ENCODE results near the gene NUTM2F. TPM values are rescaled to one million over a fixed set of nuclear protein-coding genes. Genes with fewer than 3 reads are reported as not detected.

The NUTM2F gene
- total and polyA plus RNA-seq, 2 of the 13 experiments (the other 11 are each of a cell fraction or from before 2014, with no cell fraction given): 0.09 TPM; not detected in 1

- no peak for TF ChIP-seq THAP11 (CRISPR knock-in tag; IDR thresholded peaks at IDR 0.05)
These were observed 38.8 kb downstream of the NUTM2F start (continued) for GRCh38 chr9:94289691-94290090.

- in situ Hi-C loops (cut with HindIII; ENCODE audit: extremely low pct_ligation_motif_present, low pct_unique_long_range_greater_than_20kb): no loop called here
- Histone ChIP-seq H3K4me1 (ENCODE audit: insufficient read depth, low read length) (no peaks in the 10 kb centered on the region), H2AFZ (ENCODE audit: low read length) (no peak overlapping the region), H3K9me3 (ENCODE audit: low read length) (peaks cover 5% of the 10 kb centered on the region; the same call in 1 of the 2 replicates), H4K20me1 (ENCODE audit: insufficient read depth, low read length) (no peaks in the 10 kb centered on the region), H3K9ac (ENCODE audit: insufficient read depth, low read depth, low read length) (no peak overlapping the region), H3K27me3 (ENCODE audit: control insufficient read depth in 1 of 2, insufficient read depth in 2 of 2, low read length in 2 of 2) (no peaks in the 10 kb centered on the region), H3K27ac (ENCODE audit: extremely low read length, insufficient read depth, low read length) (no peak overlapping the region), H3K4me2 (ENCODE audit: low read depth, low read length) (no peak overlapping the region), H3K4me3 (replicated peaks in 1 of 3; ENCODE audit: insufficient read depth in 1 of 3, low read depth in 2 of 3, low read length in 3 of 3) (no peak overlapping the region), H3K79me2 (ENCODE audit: insufficient read depth, low read length) (no peaks in the 10 kb centered on the region), H3K36me3 (replicated peaks in 1 of 2; ENCODE audit: control insufficient read depth in 1 of 2, insufficient read depth in 2 of 2, low read length in 2 of 2) (peaks cover 1 to 9% of the 10 kb centered on the region in 2 experiments; a peak in 3 of 5 replicates)
- ChIA-PET CTCF (ENCODE audit: low intra/inter-chr PET ratio, low total read pairs) (no interaction called here), POLR2A (no interaction called here)
- TF ChIP-seq PLSCR1 (CRISPR knock-in tag; IDR thresholded peaks at IDR 0.05; ENCODE audit: borderline replicate concordance): no peak
- no peak for TF ChIP-seq ZNF430 (CRISPR knock-in tag; IDR thresholded peaks at IDR 0.05)
- no peak for TF ChIP-seq ZNF263 (CRISPR knock-in tag; IDR thresholded peaks at IDR 0.05)
- no peak for TF ChIP-seq ZBED4 (CRISPR knock-in tag; IDR thresholded peaks at IDR 0.05; ENCODE audit: borderline replicate concordance)
- TF ChIP-seq CBFB (CRISPR knock-in tag; IDR thresholded peaks at IDR 0.05): no peak
- TF ChIP-seq TGIF2 (CRISPR knock-in tag; IDR thresholded peaks at IDR 0.05): no peak
- no peak for TF ChIP-seq ZNF678 (CRISPR knock-in tag; IDR thresholded peaks at IDR 0.05)
- FAIRE-seq (no peak), DNase-seq (ENCODE audit: low spot score) (no peak), ATAC-seq (no peak)
- BruUV-seq (replicated peaks): no TSS peak
- 97% methylated on average over 7 of the region's 7 CpGs for WGBS (ENCODE audit: low lambda C conversion rate)
- intact Hi-C loops (cut with micrococcal nuclease; ENCODE audit: unreplicated experiment): no loop called here
These were observed 40.4 kb downstream of the NUTM2F start for GRCh38 chr9:94287877-94288513.

Measured in HepG2 (cell line).